HepG2 (cell line): ENCODE measurements around the gene AMIGO1. TPM values are rescaled to one million over a fixed set of nuclear protein-coding genes. Genes with fewer than 3 reads are reported as not detected.

ENCODE experiments used
- BRD4 ChIP-seq: sonication (generic); formaldehyde crosslinking; IDR thresholded peaks from 2 replicates; pipeline ENCODE4 v1.4.0; 2020; ENCODE audit warnings: missing genetic modification reagents
- CEBPB ChIP-seq: IDR thresholded peaks from 2 replicates; pipeline ENCODE4 v1.6.1; 2011; ENCODE audit warnings: low read depth, low read length, improper control_type of control experiment, borderline replicate concordance
- FLYWCH1 ChIP-seq: sonication (generic); formaldehyde crosslinking; IDR thresholded peaks from 2 replicates; pipeline ENCODE4 v1.8.1; 2023; ENCODE audit warnings: mild to moderate bottlenecking, missing genetic modification reagents
- HIVEP1 ChIP-seq: sonication (generic); formaldehyde crosslinking; IDR thresholded peaks from 2 replicates; pipeline ENCODE4 v1.4.0; 2020; ENCODE audit warnings: mild to moderate bottlenecking, missing genetic modification reagents
- ISL2 ChIP-seq: sonication (generic); formaldehyde crosslinking; IDR thresholded peaks from 2 replicates; pipeline ENCODE4 v1.5.0; 2020; ENCODE audit warnings: missing genetic modification reagents
- KDM2A ChIP-seq: sonication (generic); formaldehyde crosslinking; IDR thresholded peaks from 2 replicates; pipeline ENCODE4 v1.4.0; 2020; ENCODE audit warnings: low read depth, missing genetic modification reagents, borderline replicate concordance
- LCORL ChIP-seq, 2 experiments: fragments of 450-650 bp in 1 of 2; sonication (generic) in 1 of 2; formaldehyde crosslinking in 1 of 2; IDR thresholded peaks; 2 replicates each; pipeline versions ENCODE4 v1.5.0 to v1.6.1; 2017 to 2020; ENCODE audit warnings: antibody characterized with exemption in 1 of 2, missing genetic modification reagents in 1 of 2
- MIER2 ChIP-seq: IDR thresholded peaks from 2 replicates; pipeline ENCODE4 v1.6.1; 2016; ENCODE audit warnings: missing biosample characterization, missing genetic modification reagents
- NFKB2 ChIP-seq: sonication (generic); formaldehyde crosslinking; IDR thresholded peaks from 2 replicates; pipeline ENCODE4 v1.4.0; 2020; ENCODE audit warnings: missing genetic modification reagents, borderline replicate concordance
- POLR2A ChIP-seq, 2 experiments: IDR thresholded peaks; 2 replicates each; pipeline ENCODE4 v1.6.1; 2011; ENCODE audit warnings: low read depth in 2 of 2, low read length in 2 of 2, mild to moderate bottlenecking in 1 of 2, moderate library complexity in 1 of 2; ENCODE audit not compliant: insufficient read depth in 1 of 2
- TBL1XR1 ChIP-seq: fragments of 150-350 bp; IDR thresholded peaks from 2 replicates; pipeline ENCODE4 v1.6.1; 2014; ENCODE audit warnings: borderline replicate concordance, low read length; ENCODE audit not compliant: partially characterized antibody
- TEF ChIP-seq: sonication (generic); formaldehyde crosslinking; IDR thresholded peaks from 2 replicates; pipeline ENCODE4 v1.5.0; 2020; ENCODE audit warnings: missing genetic modification reagents
- TRIM24 ChIP-seq: sonication (generic); formaldehyde crosslinking; IDR thresholded peaks from 2 replicates; pipeline ENCODE4 v1.8.0; 2022; ENCODE audit warnings: mild to moderate bottlenecking, missing genetic modification reagents
- ZEB1 ChIP-seq: IDR thresholded peaks from 2 replicates; pipeline ENCODE4 v1.6.1; 2012; ENCODE audit warnings: mild to moderate bottlenecking, low read depth, inconsistent platforms; ENCODE audit not compliant: insufficient replicate concordance
- ZIK1 ChIP-seq: sonication (generic); formaldehyde crosslinking; IDR thresholded peaks from 2 replicates; pipeline ENCODE4 v1.5.0; 2020; ENCODE audit warnings: mild to moderate bottlenecking, low read depth, missing genetic modification reagents, borderline replicate concordance
- ZNF143 ChIP-seq: sonication (generic); formaldehyde crosslinking; IDR thresholded peaks from 2 replicates; pipeline ENCODE4 v1.4.0; 2020; ENCODE audit warnings: missing genetic modification reagents
- ZNF232 ChIP-seq: sonication (generic); formaldehyde crosslinking; IDR thresholded peaks from 2 replicates; pipeline ENCODE4 v1.4.0; 2020; ENCODE audit warnings: missing genetic modification reagents, borderline replicate concordance
- ZNF264 ChIP-seq: sonication (generic); formaldehyde crosslinking; IDR thresholded peaks from 2 replicates; pipeline ENCODE4 v1.4.0; 2020; ENCODE audit warnings: missing genetic modification reagents
- ZNF530 ChIP-seq: sonication (generic); formaldehyde crosslinking; IDR thresholded peaks from 2 replicates; pipeline ENCODE4 v1.5.0; 2020; ENCODE audit warnings: low read depth, mild to moderate bottlenecking, missing genetic modification reagents
- ZNF550 ChIP-seq: sonication (generic); formaldehyde crosslinking; IDR thresholded peaks from 2 replicates; pipeline ENCODE4 v1.4.0; 2020; ENCODE audit warnings: mild to moderate bottlenecking, missing genetic modification reagents, borderline replicate concordance
- polyA plus RNA-seq, 8 experiments: library from polyadenylated mRNA; depleted of rRNA in 3 of 8; stranded (reverse) in 7 of 8; unstranded in 1 of 8; fragments of >200 nt; fragmentation: Illumina TruSeq in 4 of 8; extraction: Trizol in 4 of 8; gene quantifications; 2 replicates each; pipeline versions ENCODE4 v1.2.1 to v1.2.3, GENCODE V29; 2011 to 2016; ENCODE audit warnings: low read depth in 4 of 8, missing spikeins in 1 of 8, mixed read lengths in 1 of 8; ENCODE audit not compliant: insufficient read depth in 1 of 8
- total RNA-seq, 5 experiments: library from RNA; depleted of rRNA; stranded (reverse); fragments of >200 nt; fragmentation: Illumina TruSeq; extraction: Trizol; gene quantifications; 2 replicates each; pipeline ENCODE4 v1.2.3, GENCODE V29; 2016; ENCODE audit warnings: low read depth in 1 of 5
- TF ChIP-seq, protein P1 (sequence below): sonication (generic); formaldehyde crosslinking; IDR thresholded peaks from 2 replicates; pipeline ENCODE4 v1.4.0; 2020; ENCODE audit warnings: low read depth, missing genetic modification reagents
- TF ChIP-seq, protein P2 (sequence below): IDR thresholded peaks from 2 replicates; pipeline ENCODE4 v1.6.1; 2016; ENCODE audit warnings: low read depth, control low read depth
- TF ChIP-seq, protein P3 (sequence below): sonication (generic); formaldehyde crosslinking; IDR thresholded peaks from 2 replicates; pipeline ENCODE4 v1.8.0; 2022; ENCODE audit warnings: low read depth, missing genetic modification reagents
- TF ChIP-seq, protein P4 (sequence below): sonication (generic); formaldehyde crosslinking; IDR thresholded peaks from 2 replicates; pipeline ENCODE4 v1.8.0; 2023; ENCODE audit warnings: mild to moderate bottlenecking, missing genetic modification reagents

The AMIGO1 gene
- total and polyA plus RNA-seq, 2 of the 13 experiments (the other 11 are each of a cell fraction or from before 2014, with no cell fraction given) = 0.40 to 1.3 TPM

DNA sequence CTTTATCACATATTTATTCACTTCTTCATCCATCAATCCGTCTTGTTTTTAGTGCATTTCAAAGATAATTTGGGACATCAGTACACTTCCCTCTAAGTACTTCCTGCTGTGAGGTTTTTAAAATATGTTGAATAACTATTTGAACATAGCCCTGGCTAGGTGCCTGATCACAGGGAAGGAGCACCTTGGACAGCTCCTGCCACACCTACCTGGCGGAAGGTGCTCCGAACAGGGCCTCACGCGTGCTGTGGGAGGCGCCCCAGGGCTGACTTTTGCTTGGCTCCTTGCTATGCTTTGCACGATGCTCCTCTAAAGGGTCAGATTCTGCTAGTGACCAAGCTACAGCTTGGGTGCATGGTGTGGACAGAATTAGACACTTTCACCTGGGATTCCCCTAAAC, 30.7 kb downstream of the AMIGO1 start (continued):
- TF ChIP-seq, protein P1, sequence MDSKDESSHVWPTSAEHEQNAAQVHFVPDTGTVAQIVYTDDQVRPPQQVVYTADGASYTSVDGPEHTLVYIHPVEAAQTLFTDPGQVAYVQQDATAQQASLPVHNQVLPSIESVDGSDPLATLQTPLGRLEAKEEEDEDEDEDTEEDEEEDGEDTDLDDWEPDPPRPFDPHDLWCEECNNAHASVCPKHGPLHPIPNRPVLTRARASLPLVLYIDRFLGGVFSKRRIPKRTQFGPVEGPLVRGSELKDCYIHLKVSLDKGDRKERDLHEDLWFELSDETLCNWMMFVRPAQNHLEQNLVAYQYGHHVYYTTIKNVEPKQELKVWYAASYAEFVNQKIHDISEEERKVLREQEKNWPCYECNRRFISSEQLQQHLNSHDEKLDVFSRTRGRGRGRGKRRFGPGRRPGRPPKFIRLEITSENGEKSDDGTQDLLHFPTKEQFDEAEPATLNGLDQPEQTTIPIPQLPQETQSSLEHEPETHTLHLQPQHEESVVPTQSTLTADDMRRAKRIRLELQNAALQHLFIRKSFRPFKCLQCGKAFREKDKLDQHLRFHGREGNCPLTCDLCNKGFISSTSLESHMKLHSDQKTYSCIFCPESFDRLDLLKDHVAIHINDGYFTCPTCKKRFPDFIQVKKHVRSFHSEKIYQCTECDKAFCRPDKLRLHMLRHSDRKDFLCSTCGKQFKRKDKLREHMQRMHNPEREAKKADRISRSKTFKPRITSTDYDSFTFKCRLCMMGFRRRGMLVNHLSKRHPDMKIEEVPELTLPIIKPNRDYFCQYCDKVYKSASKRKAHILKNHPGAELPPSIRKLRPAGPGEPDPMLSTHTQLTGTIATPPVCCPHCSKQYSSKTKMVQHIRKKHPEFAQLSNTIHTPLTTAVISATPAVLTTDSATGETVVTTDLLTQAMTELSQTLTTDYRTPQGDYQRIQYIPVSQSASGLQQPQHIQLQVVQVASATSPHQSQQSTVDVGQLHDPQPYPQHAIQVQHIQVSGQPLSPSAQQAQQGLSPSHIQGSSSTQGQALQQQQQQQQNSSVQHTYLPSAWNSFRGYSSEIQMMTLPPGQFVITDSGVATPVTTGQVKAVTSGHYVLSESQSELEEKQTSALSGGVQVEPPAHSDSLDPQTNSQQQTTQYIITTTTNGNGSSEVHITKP (CRISPR knock-in tag) = no peak
- TF ChIP-seq TBL1XR1 (no peak), CEBPB (no peak), ZNF232 (CRISPR knock-in tag) (peak; percentile 37; the same call in 1 of the 2 replicates), TEF (CRISPR knock-in tag) (no peak), FLYWCH1 (CRISPR knock-in tag) (no peak), NFKB2 (no peak), ZNF550 (CRISPR knock-in tag) (no peak), TRIM24 (CRISPR knock-in tag) (no peak), HIVEP1 (CRISPR knock-in tag) (no peak), ZNF264 (CRISPR knock-in tag) (no peak), ZNF143 (0 out of 2 replicates have a peak, but pooled peaks have one; percentile 18), POLR2A (IDR thresholded peaks at IDR 0.05; ENCODE audit: insufficient read depth in 1 of 2, low read depth in 2 of 2, low read length in 2 of 2) (no peak), ISL2 (CRISPR knock-in tag) (no peak), ZEB1 (peak; percentile 34), MIER2 (CRISPR knock-in tag) (peak; percentile 96), ZIK1 (CRISPR knock-in tag) (no peak), ZNF530 (no peak), BRD4 (CRISPR knock-in tag) (no peak), LCORL (IDR thresholded peaks at IDR 0.05) (no peak), LCORL (CRISPR knock-in tag; IDR thresholded peaks at IDR 0.05) (no peak), KDM2A (0 out of 2 replicates have a peak, but pooled peaks have one; percentile 29)
- TF ChIP-seq, protein P2, sequence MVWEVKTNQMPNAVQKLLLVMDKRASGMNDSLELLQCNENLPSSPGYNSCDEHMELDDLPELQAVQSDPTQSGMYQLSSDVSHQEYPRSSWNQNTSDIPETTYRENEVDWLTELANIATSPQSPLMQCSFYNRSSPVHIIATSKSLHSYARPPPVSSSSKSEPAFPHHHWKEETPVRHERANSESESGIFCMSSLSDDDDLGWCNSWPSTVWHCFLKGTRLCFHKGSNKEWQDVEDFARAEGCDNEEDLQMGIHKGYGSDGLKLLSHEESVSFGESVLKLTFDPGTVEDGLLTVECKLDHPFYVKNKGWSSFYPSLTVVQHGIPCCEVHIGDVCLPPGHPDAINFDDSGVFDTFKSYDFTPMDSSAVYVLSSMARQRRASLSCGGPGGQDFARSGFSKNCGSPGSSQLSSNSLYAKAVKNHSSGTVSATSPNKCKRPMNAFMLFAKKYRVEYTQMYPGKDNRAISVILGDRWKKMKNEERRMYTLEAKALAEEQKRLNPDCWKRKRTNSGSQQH = 0 out of 2 replicates have a peak, but pooled peaks have one; percentile 48
- TF ChIP-seq, protein P3, sequence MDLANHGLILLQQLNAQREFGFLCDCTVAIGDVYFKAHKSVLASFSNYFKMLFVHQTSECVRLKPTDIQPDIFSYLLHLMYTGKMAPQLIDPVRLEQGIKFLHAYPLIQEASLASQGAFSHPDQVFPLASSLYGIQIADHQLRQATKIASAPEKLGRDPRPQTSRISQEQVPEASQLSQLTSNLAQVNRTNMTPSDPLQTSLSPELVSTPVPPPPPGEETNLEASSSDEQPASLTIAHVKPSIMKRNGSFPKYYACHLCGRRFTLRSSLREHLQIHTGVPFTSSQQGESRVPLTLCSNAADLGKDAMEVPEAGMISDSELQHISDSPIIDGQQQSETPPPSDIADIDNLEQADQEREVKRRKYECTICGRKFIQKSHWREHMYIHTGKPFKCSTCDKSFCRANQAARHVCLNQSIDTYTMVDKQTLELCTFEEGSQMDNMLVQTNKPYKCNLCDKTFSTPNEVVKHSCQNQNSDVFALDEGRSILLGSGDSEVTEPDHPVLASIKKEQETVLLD (CRISPR knock-in tag) = no peak
- TF ChIP-seq, protein P4, sequence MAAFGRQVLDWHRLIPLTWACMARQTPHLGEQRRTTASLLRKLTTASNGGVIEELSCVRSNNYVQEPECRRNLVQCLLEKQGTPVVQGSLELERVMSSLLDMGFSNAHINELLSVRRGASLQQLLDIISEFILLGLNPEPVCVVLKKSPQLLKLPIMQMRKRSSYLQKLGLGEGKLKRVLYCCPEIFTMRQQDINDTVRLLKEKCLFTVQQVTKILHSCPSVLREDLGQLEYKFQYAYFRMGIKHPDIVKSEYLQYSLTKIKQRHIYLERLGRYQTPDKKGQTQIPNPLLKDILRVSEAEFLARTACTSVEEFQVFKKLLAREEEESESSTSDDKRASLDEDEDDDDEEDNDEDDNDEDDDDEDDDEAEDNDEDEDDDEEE (CRISPR knock-in tag) = no peak
